GM21528 (cell line): Measurements from ENCODE around the gene CADPS.

Experiments used
- ATAC-seq: cut with Tn5 transposase; IDR thresholded peaks from one replicate; pipeline ENCODE4 v1.9.1; 2021; ENCODE audit warnings: mild to moderate bottlenecking, moderate library complexity; ENCODE audit not compliant: unreplicated experiment, low FRiP score

CADPS gene

GRCh38 chr3:62757045-62757444 is 118.2 kb downstream of the CADPS start:
- ATAC-seq, result no peak

GRCh38 chr3:62755285-62755684 is 119.9 kb downstream of the CADPS start:
- ATAC-seq, result no peak

GRCh38 chr3:62749657-62750056 is 125.6 kb downstream of the CADPS start:
- no peak for ATAC-seq

GRCh38 chr3:62749130-62749529 is 126.1 kb downstream of the CADPS start:
- no peak for ATAC-seq

GRCh38 chr3:62737449-62737848 is 137.8 kb downstream of the CADPS start:
- ATAC-seq, result no peak

- ATAC-seq, result no peak
Observed at GRCh38 chr3:62735510-62735909, 139.7 kb downstream of the CADPS start.

- ATAC-seq, result no peak
Observed at GRCh38 chr3:62732183-62732904, 142.9 kb downstream of the CADPS start.

- no peak for ATAC-seq
Observed at GRCh38 chr3:62727981-62728380, 147.2 kb downstream of the CADPS start.

- no peak for ATAC-seq
Observed at GRCh38 chr3:62727536-62727935, 147.7 kb downstream of the CADPS start.

- ATAC-seq, result no peak
Observed at GRCh38 chr3:62724503-62724902, 150.7 kb downstream of the CADPS start.

- no peak for ATAC-seq
Observed at GRCh38 chr3:62723914-62724217, 151.3 kb downstream of the CADPS start.

- ATAC-seq, result peak; percentile 60
Observed at GRCh38 chr3:62723166-62723913, 151.9 kb downstream of the CADPS start.

- no peak for ATAC-seq
Observed at GRCh38 chr3:62722344-62722743, 152.9 kb downstream of the CADPS start.

GRCh38 chr3:62718515-62719320 is 156.5 kb downstream of the CADPS start:
- ATAC-seq, result no peak

- no peak for ATAC-seq
Observed at GRCh38 chr3:62718011-62718410, 157.2 kb downstream of the CADPS start.

- no peak for ATAC-seq
Observed at GRCh38 chr3:62712746-62713145, 162.5 kb downstream of the CADPS start.

GRCh38 chr3:62710751-62711150 is 164.5 kb downstream of the CADPS start:
- no peak for ATAC-seq

- ATAC-seq, result no peak
Observed at GRCh38 chr3:62708638-62709373, 166.4 kb downstream of the CADPS start.

- ATAC-seq, result no peak
Observed at GRCh38 chr3:62705721-62706120, 169.5 kb downstream of the CADPS start.

GRCh38 chr3:62703451-62704167 is 171.6 kb downstream of the CADPS start:
- no peak for ATAC-seq
